A549 (cell line): ENCODE measurements around the gene GTF3C5. TPM values are rescaled to one million over a fixed set of nuclear protein-coding genes. Genes with fewer than 3 reads are reported as not detected.

Source experiments
- ATAC-seq, 2 experiments: fragments of 200-7000 bp in 1 of 2; fragments of >200 bp in 1 of 2; cut with Nextera tagmentation in 1 of 2; cut with Tn5 transposase in 1 of 2; 3 replicates each; pipeline versions ENCODE4 v1.8.0 to v1.9.1; 2018 to 2020; ENCODE audit warnings: mild to moderate bottlenecking in 1 of 2, moderate library complexity in 1 of 2
- CTCF ChIA-PET: fragments of 300-600 bp; sonication (Branson Sonifier 250); formaldehyde crosslinking; extraction: SDS; loops from one replicate; lab custom pipeline; 2021; ENCODE audit warnings: antibody characterized with exemption, inconsistent platforms; lab: Yijun Ruan, JAX
- POLR2A ChIA-PET: fragments of 350-600 bp; formaldehyde crosslinking; extraction: SDS; loops from one replicate; lab custom pipeline; 2021; ENCODE audit warnings: antibody characterized with exemption, inconsistent platforms; lab: Yijun Ruan, JAX
- DNase-seq, 2 experiments: peaks; one replicate each; pipeline versions ENCODE4 v3.0.0 to v3.0.0-alpha.2; 2011 to 2016; ENCODE audit warnings: low read depth in 1 of 2, low spot score in 1 of 2
- FAIRE-seq: peaks from 2 replicates; lab custom pipeline; 2011; peaks lifted over from hg19 to GRCh38; lab: Jason Lieb, UNC
- H3K27ac ChIP-seq, 2 experiments: fragments of >200 bp; sonication (Bioruptor Twin); formaldehyde crosslinking; 3 replicates each; pipeline ENCODE4 v1.5.1; 2016 to 2017
- H3K4me1 ChIP-seq: fragments of >200 bp; sonication (Bioruptor Twin); formaldehyde crosslinking; 3 replicates; pipeline ENCODE4 v1.6.1; 2016
- H3K4me2 ChIP-seq: fragments of >200 bp; sonication (Bioruptor Twin); formaldehyde crosslinking; 3 replicates; pipeline ENCODE4 v1.6.1; 2016
- H3K4me3 ChIP-seq: fragments of >200 bp; sonication (Bioruptor Twin); formaldehyde crosslinking; 3 replicates; pipeline ENCODE4 v1.5.1; 2016
- H3K9me3 ChIP-seq: fragments of >200 bp; sonication (Bioruptor Twin); formaldehyde crosslinking; 3 replicates; pipeline ENCODE4 v1.6.1; 2016
- CBX8 ChIP-seq: fragments of 200-600 bp; sonication (generic); IDR thresholded peaks from 2 replicates; pipeline ENCODE4 v1.6.1; 2016
- EHMT2 ChIP-seq: fragments of 200-600 bp; sonication (generic); IDR thresholded peaks from 2 replicates; pipeline ENCODE4 v1.6.1; 2016; ENCODE audit warnings: antibody characterized with exemption, low read depth, mild to moderate bottlenecking, moderate library complexity
- GATA3 ChIP-seq: IDR thresholded peaks from 2 replicates; pipeline ENCODE4 v1.6.1; 2012; ENCODE audit warnings: borderline replicate concordance
- HDAC2 ChIP-seq: fragments of 200-600 bp; sonication (generic); IDR thresholded peaks from 2 replicates; pipeline ENCODE4 v1.6.1; 2016
- HEYL ChIP-seq: fragments of 250-450 bp; sonication (Bioruptor Pico); IDR thresholded peaks from 2 replicates; pipeline ENCODE4 v1.8.0; 2021; ENCODE audit warnings: mild to moderate bottlenecking, moderate library complexity
- HOXA7 ChIP-seq: fragments of 250-450 bp; sonication (Bioruptor Pico); IDR thresholded peaks from 2 replicates; pipeline ENCODE4 v1.5.0; 2020; ENCODE audit warnings: mild to moderate bottlenecking, moderate library complexity
- HOXB5 ChIP-seq: fragments of 250-450 bp; sonication (Bioruptor Pico); IDR thresholded peaks from 2 replicates; pipeline ENCODE4 v1.5.0; 2020; ENCODE audit warnings: mild to moderate bottlenecking, moderate library complexity
- KDM5A ChIP-seq: fragments of 200-600 bp; sonication (generic); IDR thresholded peaks from 2 replicates; pipeline ENCODE4 v1.6.1; 2016; ENCODE audit warnings: antibody characterized with exemption, mild to moderate bottlenecking
- NR3C1 ChIP-seq: fragments of >200 bp; sonication (Bioruptor Twin); formaldehyde crosslinking; IDR thresholded peaks from 3 replicates; pipeline ENCODE4 v1.6.1; 2017
- PHF8 ChIP-seq: fragments of 200-600 bp; sonication (generic); IDR thresholded peaks from 2 replicates; pipeline ENCODE4 v1.6.1; 2016; ENCODE audit warnings: low read depth, mild to moderate bottlenecking, antibody characterized with exemption, moderate library complexity, borderline replicate concordance
- POLR2AphosphoS2 ChIP-seq: conservative IDR thresholded peaks from 2 replicates; pipeline ENCODE4 v1.6.1; 2012; ENCODE audit warnings: low read length, improper control_type of control experiment, inconsistent platforms
- RAD21 ChIP-seq, 2 experiments: fragments of >200 bp in 1 of 2; sonication (Bioruptor Twin) in 1 of 2; formaldehyde crosslinking in 1 of 2; IDR thresholded peaks in 1 of 2; conservative IDR thresholded peaks in 1 of 2; 2 replicates in 1 of 2; 3 replicates in 1 of 2; pipeline ENCODE4 v1.6.1; 2012 to 2018; ENCODE audit warnings: inconsistent platforms in 1 of 2
- RNF2 ChIP-seq: fragments of 200-600 bp; sonication (generic); IDR thresholded peaks from 2 replicates; pipeline ENCODE4 v1.6.1; 2016; ENCODE audit warnings: low read depth, mild to moderate bottlenecking, antibody characterized with exemption, moderate library complexity, borderline replicate concordance
- ZC3H11A ChIP-seq: fragments of 450-650 bp; IDR thresholded peaks from 2 replicates; pipeline ENCODE4 v1.6.1; 2014; ENCODE audit warnings: antibody characterized with exemption, mild to moderate bottlenecking
- WGBS: methylation state at CpG from one replicate; pipeline ENCODE4 v1.1.6; 2017; ENCODE audit errors: missing lambda C conversion rate; 5-methylcytosine and 5-hydroxymethylcytosine counted together
- polyA plus RNA-seq, 4 experiments: library from polyadenylated mRNA; depleted of rRNA in 3 of 4; stranded (reverse); fragments of >200 nt; fragmentation: RNase III in 1 of 4; extraction: RNeasy Plus Mini Kit Qiagen cat#74134 plus additional on column Dnase treatment in 1 of 4; gene quantifications; 2 replicates in 3 of 4; 3 replicates in 1 of 4; pipeline ENCODE4 v1.2.3, GENCODE V29; 2011 to 2017
- TF ChIP-seq, protein P1 (sequence below): fragments of 200-600 bp; sonication (generic); IDR thresholded peaks from 2 replicates; pipeline ENCODE4 v1.6.1; 2016; ENCODE audit warnings: antibody characterized with exemption, mild to moderate bottlenecking, moderate library complexity
- TF ChIP-seq, protein P2 (sequence below): fragments of >200 bp; sonication (Bioruptor Twin); formaldehyde crosslinking; IDR thresholded peaks from 2 replicates; pipeline ENCODE4 v1.6.1; 2016
- TF ChIP-seq, protein P3 (sequence below): fragments of >200 bp; sonication (Bioruptor Twin); formaldehyde crosslinking; IDR thresholded peaks from 3 replicates; pipeline ENCODE4 v1.6.1; 2016
- TF ChIP-seq, protein P4 (sequence below): fragments of 450-650 bp; IDR thresholded peaks from 2 replicates; pipeline ENCODE4 v1.6.1; 2014; ENCODE audit warnings: antibody characterized with exemption

GTF3C5 gene
- polyA plus RNA-seq, 2 of the 4 experiments (the other 2 are of a cell fraction), result 57.2 to 80.3 TPM

DNA sequence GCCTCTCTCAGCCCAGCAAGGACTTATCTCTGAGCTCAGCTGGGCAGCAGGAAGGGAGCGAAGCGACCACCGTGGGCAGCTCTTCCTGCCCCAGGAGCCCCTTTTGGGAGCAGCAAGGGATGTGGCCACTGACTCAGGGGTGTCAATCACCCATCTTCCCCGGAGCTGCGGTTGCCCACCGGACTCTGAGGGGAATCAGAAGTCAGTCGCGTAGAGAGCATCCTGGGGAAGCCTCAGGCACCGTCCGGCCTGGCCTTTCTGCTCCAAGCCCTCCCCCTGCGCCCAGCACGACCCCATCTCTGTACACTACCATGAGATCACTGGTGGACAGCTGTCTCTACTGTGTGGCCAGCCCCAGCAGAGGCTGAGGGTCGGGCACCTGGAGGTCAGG lies 27.7 kb upstream of the GTF3C5 start:
- no peak overlapping the region for H3K27ac ChIP-seq
- POLR2A ChIA-PET, result interaction anchor here (1.4 kb wide), 1 partner anchor 28 kb away, joined by 6 read pairs; the partner anchor contains the start of gene GTF3C5
- CTCF ChIA-PET, result interaction anchor here (0.8 to 6.9 kb wide), 4 partner anchors 12 to 25 kb away, joined by 3 to 71 read pairs (median 17); partner anchors contain the start of gene GFI1B
- no peak overlapping the region for H3K4me3 ChIP-seq
- no peak for ATAC-seq
- DNase-seq, result no peak
- no peaks in the 10 kb centered on the region for H3K9me3 ChIP-seq
- no peaks in the 10 kb centered on the region for H3K4me1 ChIP-seq
- TF ChIP-seq, protein P1, sequence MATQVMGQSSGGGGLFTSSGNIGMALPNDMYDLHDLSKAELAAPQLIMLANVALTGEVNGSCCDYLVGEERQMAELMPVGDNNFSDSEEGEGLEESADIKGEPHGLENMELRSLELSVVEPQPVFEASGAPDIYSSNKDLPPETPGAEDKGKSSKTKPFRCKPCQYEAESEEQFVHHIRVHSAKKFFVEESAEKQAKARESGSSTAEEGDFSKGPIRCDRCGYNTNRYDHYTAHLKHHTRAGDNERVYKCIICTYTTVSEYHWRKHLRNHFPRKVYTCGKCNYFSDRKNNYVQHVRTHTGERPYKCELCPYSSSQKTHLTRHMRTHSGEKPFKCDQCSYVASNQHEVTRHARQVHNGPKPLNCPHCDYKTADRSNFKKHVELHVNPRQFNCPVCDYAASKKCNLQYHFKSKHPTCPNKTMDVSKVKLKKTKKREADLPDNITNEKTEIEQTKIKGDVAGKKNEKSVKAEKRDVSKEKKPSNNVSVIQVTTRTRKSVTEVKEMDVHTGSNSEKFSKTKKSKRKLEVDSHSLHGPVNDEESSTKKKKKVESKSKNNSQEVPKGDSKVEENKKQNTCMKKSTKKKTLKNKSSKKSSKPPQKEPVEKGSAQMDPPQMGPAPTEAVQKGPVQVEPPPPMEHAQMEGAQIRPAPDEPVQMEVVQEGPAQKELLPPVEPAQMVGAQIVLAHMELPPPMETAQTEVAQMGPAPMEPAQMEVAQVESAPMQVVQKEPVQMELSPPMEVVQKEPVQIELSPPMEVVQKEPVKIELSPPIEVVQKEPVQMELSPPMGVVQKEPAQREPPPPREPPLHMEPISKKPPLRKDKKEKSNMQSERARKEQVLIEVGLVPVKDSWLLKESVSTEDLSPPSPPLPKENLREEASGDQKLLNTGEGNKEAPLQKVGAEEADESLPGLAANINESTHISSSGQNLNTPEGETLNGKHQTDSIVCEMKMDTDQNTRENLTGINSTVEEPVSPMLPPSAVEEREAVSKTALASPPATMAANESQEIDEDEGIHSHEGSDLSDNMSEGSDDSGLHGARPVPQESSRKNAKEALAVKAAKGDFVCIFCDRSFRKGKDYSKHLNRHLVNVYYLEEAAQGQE, result no peak
- TF ChIP-seq, protein P2, sequence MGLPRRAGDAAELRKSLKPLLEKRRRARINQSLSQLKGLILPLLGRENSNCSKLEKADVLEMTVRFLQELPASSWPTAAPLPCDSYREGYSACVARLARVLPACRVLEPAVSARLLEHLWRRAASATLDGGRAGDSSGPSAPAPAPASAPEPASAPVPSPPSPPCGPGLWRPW, result no peak
- TF ChIP-seq, protein P3, sequence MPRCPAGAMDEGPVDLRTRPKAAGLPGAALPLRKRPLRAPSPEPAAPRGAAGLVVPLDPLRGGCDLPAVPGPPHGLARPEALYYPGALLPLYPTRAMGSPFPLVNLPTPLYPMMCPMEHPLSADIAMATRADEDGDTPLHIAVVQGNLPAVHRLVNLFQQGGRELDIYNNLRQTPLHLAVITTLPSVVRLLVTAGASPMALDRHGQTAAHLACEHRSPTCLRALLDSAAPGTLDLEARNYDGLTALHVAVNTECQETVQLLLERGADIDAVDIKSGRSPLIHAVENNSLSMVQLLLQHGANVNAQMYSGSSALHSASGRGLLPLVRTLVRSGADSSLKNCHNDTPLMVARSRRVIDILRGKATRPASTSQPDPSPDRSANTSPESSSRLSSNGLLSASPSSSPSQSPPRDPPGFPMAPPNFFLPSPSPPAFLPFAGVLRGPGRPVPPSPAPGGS, result no peak
- TF ChIP-seq NR3C1, result no peak
- TF ChIP-seq, protein P4, sequence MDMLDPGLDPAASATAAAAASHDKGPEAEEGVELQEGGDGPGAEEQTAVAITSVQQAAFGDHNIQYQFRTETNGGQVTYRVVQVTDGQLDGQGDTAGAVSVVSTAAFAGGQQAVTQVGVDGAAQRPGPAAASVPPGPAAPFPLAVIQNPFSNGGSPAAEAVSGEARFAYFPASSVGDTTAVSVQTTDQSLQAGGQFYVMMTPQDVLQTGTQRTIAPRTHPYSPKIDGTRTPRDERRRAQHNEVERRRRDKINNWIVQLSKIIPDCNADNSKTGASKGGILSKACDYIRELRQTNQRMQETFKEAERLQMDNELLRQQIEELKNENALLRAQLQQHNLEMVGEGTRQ, result no peak
- no peak for TF ChIP-seq HOXB5 (CRISPR knock-in tag)
- TF ChIP-seq HOXA7 (CRISPR knock-in tag), result no peak
- TF ChIP-seq PHF8, result no peak
- H3K4me2 ChIP-seq, result no peak overlapping the region
- WGBS, result 73% methylated on average over 13 of the region's 13 CpGs
- FAIRE-seq, result no peak

DNA sequence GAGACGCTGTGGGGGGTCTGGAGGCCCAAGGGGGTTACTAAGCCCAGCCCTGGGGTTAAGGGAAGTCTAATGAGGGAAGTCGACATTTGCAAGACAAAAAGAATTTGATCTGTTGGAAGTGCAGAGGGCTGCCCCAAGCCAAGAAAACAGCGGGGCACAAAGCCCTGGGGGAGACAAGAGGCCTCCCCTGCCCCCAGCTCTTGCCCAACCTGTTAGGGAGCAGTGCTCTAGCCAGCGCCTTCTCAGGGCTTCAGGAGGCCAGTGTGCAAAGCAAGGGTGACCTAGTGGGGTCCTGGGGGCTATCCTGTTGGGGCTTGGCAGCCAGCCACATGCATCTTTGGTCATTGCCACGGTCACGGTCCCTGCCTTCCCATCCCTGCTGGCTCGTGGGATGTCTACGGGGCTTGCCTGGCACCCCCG lies 27.1 kb upstream of the GTF3C5 start:
- TF ChIP-seq, protein P4, result no peak
- TF ChIP-seq EHMT2, result no peak
- TF ChIP-seq KDM5A, result no peak
- TF ChIP-seq CBX8, result no peak
- TF ChIP-seq RNF2, result no peak
- TF ChIP-seq, protein P3, result no peak
- no peak for TF ChIP-seq HEYL (CRISPR knock-in tag)
- TF ChIP-seq HDAC2, result no peak
- TF ChIP-seq ZC3H11A, result no peak
- no peak for TF ChIP-seq RAD21 (conservative IDR thresholded peaks at IDR 0.05 in 1 of 2, IDR thresholded peaks at IDR 0.05 in 1 of 2)
- no peak for TF ChIP-seq GATA3
- TF ChIP-seq HOXA7 (CRISPR knock-in tag), result no peak
- TF ChIP-seq POLR2AphosphoS2, result no peak
- Histone ChIP-seq H3K4me1 (no peaks in the 10 kb centered on the region), H3K4me2 (no peak overlapping the region), H3K9me3 (no peaks in the 10 kb centered on the region), H3K27ac (no peak overlapping the region), H3K4me3 (no peak overlapping the region)
- POLR2A ChIA-PET, result interaction anchor here (2.5 kb wide), 1 partner anchor 27 kb away, joined by 10 read pairs; the partner anchor contains the start of gene GTF3C5
- 81% methylated on average over 5 of the region's 9 CpGs for WGBS
- CTCF ChIA-PET, result interaction anchor here (1.2 to 6.9 kb wide), 4 partner anchors 16 to 25 kb away, joined by 3 to 71 read pairs (median 17); partner anchors contain the start of gene GFI1B
- ATAC-seq, result no peak
- DNase-seq, result no peak
- no peak for FAIRE-seq
